ENCODE data around the gene ZNF236.

GRCh38 chr18:76788571-76789317, 33.6 kb upstream of the ZNF236 start:
- TF ChIP-seq POLR2AphosphoS5 (IDR thresholded peaks at IDR 0.05), result no peak
- no peak for TF ChIP-seq CTCF (IDR thresholded peaks at IDR 0.05)
- no peak for TF ChIP-seq POLR2A (IDR thresholded peaks at IDR 0.05)
- TF ChIP-seq EP300 (IDR thresholded peaks at IDR 0.05), result no peak

Measured in sigmoid colon (tissue), 4 donors.